Raji (cell line): ENCODE results near the gene SNX1.
A peak's percentile ranks its signal among the peaks of the same experiment; 100 is the strongest.

ENCODE experiments used
- POLR2A ChIP-seq: IDR thresholded peaks from 2 replicates; pipeline ENCODE4 v1.6.1; 2011; ENCODE audit warnings: low read depth, low read length, control low read depth; ENCODE audit not compliant: insufficient read depth

Gene SNX1

DNA sequence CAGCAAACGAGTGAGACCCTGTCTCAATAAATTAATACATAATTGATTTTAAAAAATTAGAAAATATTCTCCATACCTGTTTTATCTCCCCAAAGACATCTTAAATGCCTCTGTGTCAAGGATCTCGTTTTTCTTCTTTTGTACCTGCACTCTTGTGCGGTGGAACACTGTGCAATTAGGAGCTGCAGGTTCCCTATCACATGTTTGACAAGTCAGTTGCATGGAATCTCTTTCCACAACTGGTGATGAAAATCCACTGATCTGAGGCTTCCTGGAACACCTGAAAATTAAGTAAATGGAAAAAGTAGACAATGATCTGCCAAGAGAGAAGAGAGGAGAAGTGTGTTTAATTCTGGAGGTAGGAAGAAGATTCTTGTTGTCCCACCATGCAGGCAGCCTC, 52.8 kb downstream of the SNX1 start:
- no peak for TF ChIP-seq POLR2A

DNA sequence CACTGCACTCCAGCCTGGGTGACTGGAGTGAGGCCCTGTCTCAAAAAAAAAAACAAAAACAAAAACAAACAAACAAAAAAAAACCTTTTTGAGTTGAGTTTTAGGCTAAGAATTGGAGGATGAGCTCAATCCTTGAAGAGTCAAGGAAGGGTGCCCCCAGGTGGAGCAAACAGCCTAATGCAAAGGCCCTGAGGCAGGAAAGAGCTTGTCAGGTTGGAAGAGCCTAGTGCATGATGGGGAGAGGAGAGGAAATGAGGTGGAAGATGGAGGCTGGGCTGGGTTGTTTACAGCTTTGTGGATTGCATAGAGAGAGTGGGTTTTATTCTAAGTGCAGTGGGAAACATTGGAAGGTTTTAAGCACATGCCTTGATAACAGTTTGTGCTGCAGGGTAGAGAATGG, 53.6 kb downstream of the SNX1 start:
- 0 out of 2 replicates have a peak, but pooled peaks have one; percentile 20 for TF ChIP-seq POLR2A

DNA sequence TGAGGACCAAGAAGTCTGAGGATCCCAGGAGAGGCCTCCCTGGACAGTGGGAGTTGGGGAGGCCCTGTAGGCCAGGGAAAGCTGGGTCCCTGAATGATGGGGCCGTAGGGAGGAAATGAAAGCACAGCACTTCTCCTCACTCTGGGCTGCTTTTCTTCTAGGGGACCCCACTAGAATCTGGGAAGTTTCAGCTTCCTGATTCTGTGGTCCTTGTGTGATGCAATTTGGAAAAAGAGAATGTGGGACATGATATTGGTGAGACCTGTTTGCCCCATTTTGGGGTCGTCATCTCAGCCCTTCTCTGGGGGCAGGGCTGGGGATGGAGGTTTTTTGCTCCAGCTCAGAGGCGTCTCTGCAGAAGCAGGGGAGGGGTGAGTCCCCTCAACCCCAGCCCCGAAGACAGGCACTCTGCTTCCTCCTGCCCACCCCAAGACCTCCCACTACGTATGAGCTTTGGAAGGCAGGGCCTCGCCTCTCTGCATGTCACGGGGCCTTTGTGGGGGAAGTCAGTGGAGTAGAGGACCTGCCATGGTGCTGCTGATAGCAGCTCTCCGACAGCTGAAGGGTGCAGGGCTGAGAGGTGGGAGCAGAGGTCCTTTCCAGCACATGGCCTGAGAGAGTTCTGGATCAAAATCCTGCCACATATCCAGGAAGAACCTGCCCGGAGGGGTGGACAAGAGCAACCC, 54.3 kb downstream of the SNX1 start:
- no peak for TF ChIP-seq POLR2A

DNA sequence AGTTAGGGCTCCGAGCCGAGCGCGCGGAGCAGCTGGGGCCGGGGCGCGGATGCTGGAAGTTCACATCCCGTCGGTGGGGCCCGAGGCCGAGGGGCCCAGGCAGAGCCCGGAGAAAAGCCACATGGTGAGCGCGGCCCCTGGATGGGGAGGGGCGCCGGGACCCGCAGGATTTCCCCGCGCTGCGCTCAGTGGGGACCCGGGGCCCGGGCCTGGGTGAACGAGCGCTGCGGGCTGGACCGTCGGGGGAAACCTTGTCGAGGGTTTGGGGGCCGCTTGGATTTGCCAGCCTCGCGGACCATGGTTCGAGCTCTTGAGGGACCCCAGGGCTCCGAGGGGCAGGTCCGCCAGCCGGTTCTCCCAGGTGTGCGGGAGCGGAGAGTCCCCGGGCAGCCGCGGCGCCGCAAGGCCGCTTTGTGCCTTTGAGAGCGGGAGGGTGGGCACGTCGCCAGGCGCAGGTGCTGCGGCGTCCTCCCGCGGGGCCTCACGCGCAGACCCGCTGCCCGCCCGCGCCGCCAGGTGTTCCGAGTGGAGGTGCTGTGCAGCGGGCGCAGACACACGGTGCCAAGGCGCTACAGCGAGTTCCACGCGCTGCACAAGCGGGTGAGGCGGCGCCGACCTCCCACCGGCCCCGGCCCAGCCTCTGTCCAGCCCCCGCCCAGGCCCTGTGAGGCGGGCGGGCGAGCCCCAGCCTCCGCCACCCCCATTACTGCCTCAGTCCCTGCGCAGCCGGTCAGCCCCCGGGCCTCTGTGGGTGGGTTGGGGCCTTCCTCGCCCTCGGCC, 56.1 kb downstream of the SNX1 start, which contains the start of gene SNX22:
Gene SNX22, plus strand, starts transcription at position 5 of the 780 bp plus-strand sequence. Its CDS starts 45 bp downstream, at position 50.
- peak; percentile 78 for TF ChIP-seq POLR2A

DNA sequence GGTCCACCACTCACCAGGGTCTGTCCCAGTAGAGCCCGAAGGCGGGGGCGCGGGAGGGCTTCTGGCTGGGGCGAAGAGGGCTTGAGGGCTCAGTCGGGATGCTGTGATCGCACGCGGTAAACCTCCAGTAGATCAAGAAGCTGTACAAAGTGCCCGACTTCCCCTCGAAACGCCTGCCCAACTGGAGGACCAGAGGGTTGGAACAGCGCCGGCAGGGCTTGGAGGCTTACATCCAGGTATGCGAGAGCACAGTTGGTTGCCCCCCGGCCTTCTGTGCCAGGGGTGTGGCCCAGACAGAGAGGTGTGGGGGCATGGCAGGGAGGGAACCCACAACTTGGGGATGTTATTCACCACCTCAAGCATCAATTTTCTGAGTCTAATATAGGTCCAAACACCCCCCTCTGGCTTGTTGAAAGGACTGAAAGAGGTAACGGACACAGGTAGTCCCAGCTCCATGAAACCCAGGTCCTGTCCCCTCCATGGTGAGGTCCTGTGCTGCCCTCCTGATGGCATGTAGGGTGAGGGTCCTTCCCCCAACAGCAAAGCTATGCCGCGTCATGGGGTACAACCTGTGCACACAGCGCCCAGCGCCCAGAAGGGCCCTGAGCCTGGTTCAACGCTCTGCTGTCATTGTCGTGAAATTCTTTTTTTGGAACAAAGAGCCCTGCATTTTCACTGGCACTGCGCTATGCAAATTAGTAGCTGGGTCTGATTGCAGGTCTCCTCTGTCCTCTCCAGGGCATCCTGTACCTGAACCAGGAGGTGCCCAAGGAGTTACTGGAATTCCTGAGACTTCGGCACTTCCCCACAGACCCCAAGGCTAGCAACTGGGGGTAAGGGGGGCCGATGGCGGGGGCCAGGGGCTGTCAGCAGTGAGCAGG, 57.0 kb downstream of the SNX1 start:
- TF ChIP-seq POLR2A: peak; percentile 75

DNA sequence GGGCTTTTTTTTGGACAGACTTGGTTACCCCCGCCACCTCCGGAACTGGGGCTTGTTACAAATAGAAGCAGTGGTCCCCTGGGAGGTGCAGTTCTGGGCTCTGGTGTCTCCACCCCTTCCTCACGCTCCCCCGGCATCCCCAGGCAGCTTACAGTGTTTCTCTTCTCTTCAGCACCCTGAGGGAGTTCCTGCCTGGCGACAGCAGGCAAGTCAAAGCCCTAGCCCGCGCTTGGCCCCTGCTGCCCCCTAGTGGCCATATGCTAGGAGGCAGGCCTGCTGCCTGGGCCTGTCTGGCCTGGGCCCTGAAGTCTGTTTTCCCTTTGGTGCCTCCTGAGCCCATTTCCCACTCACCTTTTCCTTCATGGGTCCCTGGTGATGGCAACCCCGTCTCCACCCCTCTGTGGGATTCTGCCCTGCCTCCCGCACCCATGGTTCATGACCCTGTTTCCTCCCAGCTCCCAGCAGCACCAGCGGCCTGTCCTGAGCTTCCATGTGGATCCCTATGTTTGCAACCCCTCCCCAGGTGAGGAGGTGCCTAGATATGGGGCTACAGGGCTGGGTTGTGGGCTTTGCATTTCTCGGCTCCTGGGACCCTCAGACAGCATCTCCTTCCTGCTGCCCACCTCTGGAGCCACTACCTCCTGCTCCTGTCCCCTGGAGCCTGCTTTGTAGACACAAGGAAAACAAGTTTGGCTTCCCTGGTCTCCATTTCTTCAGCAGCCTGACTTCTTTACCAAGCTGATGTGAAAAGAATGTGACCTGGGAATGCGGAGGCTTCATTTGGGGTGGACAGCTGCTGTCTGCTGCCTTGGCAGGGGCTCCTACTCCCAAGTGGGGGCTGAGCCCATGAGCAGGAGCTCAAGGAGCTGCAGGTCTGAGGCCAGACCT, 57.9 kb downstream of the SNX1 start:
- TF ChIP-seq POLR2A: peak; percentile 54

DNA sequence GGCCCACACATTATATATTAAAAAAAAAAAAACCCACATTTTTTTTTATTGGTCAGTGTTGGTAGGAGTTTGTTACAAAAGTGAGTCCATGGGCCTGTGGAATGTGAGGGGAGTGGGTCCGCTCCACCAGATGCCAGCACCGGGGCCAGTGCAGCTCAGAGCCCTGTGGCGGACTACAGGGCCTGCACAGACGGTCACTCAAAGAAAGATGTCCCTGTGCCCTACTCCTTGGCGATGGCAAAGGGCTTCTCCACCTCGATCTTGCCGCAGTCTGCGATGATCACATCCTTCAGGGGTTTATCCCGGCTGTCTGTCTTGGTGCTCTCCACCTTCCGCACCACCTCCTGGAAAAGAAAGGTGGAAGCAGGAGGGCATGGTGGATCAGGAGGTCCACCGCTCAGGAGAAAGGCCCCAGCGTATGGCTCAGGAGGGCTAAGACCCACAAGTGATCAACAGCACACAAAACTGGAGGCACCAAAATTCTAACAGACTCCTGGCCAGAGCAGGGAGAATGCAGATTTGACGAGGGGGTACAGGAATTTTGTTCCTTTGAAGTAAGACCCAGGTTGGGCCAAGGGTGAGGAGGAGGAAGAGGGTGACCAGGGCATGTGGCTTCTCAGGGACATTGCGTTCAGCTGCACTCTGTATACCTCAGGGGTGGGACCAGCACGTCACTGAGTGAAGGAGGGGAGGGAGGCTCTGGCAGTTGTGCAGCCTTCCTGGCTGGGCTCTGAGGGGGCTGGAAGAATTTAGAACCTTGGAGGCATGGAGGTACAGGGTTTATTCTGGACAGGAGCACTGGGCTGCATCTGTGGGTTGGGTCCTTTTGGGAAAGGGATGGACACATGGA, 60.2 kb downstream of the SNX1 start:
- TF ChIP-seq POLR2A: no peak; the same call in none of the 2 replicates

DNA sequence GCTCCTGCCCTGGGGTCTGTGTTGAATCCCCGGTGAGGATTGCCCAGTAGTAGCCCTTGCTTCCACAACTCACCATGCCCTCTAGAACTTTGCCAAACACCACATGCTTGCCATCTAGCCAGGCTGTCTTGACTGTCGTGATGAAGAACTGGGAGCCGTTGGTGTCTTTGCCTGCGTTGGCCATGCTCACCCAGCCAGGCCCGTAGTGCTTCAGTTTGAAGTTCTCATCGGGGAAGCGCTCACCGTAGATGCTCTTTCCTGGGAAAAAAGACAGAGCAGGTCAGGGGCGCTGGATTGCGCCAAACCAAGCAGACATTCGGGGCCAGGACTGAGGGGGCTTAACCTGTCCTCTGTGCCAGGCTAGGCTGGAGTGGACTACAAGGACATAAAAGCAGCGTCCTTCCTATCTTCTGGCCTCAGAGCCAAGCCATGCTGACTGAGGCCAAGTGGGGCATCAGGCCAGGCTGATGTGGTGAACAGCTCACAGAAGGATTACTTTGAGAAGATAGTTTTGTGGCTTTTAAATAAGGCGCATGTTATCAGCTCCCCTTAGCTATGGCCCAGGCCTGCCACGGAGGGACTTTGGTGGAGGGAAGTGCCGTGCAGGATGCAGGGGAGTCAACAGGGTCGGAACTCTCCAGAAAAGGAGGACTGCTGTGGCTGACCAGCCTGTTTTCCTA, 61.0 kb downstream of the SNX1 start:
- TF ChIP-seq POLR2A: peak; percentile 45

DNA sequence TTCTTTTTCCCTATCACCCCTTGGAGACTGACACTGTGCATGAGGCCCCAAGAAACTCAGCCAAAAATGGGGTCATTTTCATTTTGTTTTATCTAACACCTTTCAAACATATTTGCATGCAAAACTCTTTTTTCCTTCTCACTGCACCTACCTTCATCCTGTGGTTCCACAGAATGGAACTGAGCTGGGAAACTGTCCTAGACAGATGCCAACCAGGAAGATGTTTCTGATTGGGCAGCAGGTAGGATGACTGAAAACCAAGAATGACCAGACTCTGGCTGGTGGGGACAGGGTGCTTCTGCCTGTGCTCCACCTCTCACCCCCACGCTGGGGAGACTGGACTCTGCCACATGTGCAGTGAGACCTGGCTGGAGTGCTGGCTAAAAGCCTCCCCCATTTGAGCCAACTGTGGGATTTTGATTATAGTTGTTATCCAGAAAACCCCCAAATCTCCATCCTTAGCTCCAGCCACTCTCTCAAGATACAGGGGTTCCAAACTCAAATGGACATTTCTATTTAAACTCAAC, 61.9 kb downstream of the SNX1 start:
- TF ChIP-seq POLR2A: peak; percentile 2; the same call in 1 of the 2 replicates

DNA sequence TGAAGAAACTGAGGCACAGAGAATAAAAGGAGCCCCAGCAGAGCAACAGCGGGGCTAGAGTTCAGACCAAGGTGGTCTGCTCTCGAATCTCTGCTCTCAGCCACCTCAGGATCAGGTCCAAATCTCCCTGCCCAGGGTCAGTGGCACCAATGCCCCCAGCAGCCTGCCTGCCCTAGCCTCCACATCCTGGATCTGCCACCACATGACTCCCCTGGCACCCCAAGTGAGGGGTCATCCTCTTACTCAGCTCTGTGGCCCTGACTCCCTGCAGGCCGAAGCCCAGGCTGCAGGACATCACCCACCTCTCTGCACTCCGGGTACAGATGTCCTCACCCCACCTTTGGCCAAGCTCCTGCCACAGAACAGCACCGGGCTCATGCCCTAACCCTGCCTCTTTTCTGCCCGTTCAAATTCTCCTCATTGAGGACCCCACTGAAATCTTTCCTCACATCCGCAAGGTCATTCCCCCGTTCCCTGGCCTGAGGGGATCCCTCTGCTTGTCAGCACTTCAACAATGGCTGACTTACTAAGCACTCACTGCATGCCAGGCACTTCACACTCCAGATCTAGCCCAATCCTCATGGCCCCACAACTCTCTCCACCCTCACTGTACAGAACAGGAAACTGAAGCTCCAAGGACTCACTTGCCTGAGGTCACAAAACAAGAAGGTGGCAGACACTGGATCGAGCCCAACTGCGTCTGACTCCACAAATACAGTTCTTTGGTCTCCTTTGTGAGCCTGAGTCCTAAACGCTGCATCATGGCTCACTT, 62.8 kb downstream of the SNX1 start:
- peak; percentile 49 for TF ChIP-seq POLR2A

DNA sequence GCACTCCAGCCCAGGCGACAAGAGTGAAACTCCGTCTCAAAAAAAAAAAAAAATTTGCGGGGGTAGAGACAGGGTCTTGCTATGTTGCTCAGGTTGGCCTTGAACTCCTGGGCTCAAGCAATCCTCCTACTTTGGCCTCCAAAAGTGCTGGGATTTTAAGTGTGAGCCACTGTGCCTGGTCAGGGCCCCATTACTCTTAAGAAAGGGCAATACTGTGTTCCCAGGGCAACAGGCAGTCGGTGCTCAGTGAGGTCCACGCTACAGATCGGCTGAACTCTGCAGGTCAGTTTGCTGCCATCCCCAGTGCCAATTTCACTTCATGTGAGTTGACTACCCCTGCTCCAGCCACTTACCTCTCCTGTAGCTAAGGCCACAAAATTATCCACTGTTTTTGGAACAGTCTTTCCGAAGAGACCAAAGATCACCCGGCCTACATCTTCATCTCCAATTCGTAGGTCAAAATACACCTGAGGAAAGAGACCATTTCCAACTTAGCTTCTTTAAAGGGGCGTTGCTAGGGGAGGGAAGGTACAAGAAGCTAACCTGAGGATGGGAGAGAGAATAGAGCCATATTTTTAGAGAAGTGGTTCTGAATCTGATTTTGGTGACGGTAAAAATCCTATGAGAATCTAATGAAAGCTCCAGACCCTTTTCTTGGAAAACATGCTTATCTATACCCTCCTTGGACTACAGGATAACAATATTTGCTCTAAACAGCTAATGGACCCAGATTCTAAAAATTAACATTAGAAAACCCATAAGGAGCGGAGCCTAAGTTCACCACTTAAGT, 66.1 kb downstream of the SNX1 start:
- no peak; the same call in 1 of the 2 replicates for TF ChIP-seq POLR2A
